H1 (cell line): Measurements from ENCODE around the gene ASTN2. TPM values are rescaled to one million over a fixed set of nuclear protein-coding genes. Genes with fewer than 3 reads are reported as not detected.

Experiments used
- CTCF ChIA-PET: fragments of 300-600 bp; sonication (Branson Sonifier 250); formaldehyde crosslinking; loops from one replicate; lab custom pipeline; 2021; ENCODE audit not compliant: partially characterized antibody; lab: Charles Lee
- POLR2A ChIA-PET: fragments of 300-600 bp; sonication (Branson Sonifier 250); formaldehyde crosslinking; loops from one replicate; lab custom pipeline; 2021; ENCODE audit warnings: inconsistent platforms; ENCODE audit not compliant: partially characterized antibody; lab: Charles Lee
- DNase-seq, 2 experiments: peaks; one replicate each; pipeline versions ENCODE4 v3.0.0 to v3.0.0-alpha.2; 2010 to 2022; ENCODE audit warnings: low spot score in 2 of 2, low read depth in 1 of 2, mixed read lengths in 1 of 2
- FAIRE-seq: peaks from 2 replicates; lab custom pipeline; 2011; peaks lifted over from hg19 to GRCh38; lab: Jason Lieb, UNC
- H2AFZ ChIP-seq: 2 replicates; pipeline ENCODE4 v1.8.1; 2012; ENCODE audit warnings: low read length, inconsistent platforms
- H2AK5ac ChIP-seq: 2 replicates; pipeline ENCODE4 v1.6.1; 2013; ENCODE audit warnings: low read depth, low read length
- H2BK120ac ChIP-seq: replicated peaks from 2 replicates; pipeline ENCODE3; 2013; ENCODE audit warnings: low read depth, low read length, inconsistent platforms
- H2BK12ac ChIP-seq: 2 replicates; pipeline ENCODE4 v1.6.1; 2013; ENCODE audit warnings: low read depth, low read length
- H2BK15ac ChIP-seq: 2 replicates; pipeline ENCODE4 v1.6.1; 2013; ENCODE audit warnings: low read length
- H2BK20ac ChIP-seq: 2 replicates; pipeline ENCODE4 v1.6.1; 2013; ENCODE audit warnings: low read length
- H2BK5ac ChIP-seq: 2 replicates; pipeline ENCODE4 v1.6.1; 2013; ENCODE audit warnings: low read depth, low read length
- H3K14ac ChIP-seq: 2 replicates; pipeline ENCODE4 v1.6.1; 2013; ENCODE audit warnings: inconsistent platforms; ENCODE audit not compliant: insufficient read length
- H3K18ac ChIP-seq: 2 replicates; pipeline ENCODE4 v1.6.1; 2013; ENCODE audit warnings: low read length; ENCODE audit errors: extremely low read depth
- H3K23ac ChIP-seq: 2 replicates; pipeline ENCODE4 v1.6.1; 2013; ENCODE audit warnings: inconsistent platforms; ENCODE audit not compliant: insufficient read length
- H3K23me2 ChIP-seq: 2 replicates; pipeline ENCODE4 v1.6.1; 2013; ENCODE audit warnings: low read depth, low read length
- H3K27ac ChIP-seq: 2 replicates; pipeline ENCODE4 v1.6.1; 2011; ENCODE audit warnings: low read depth, low read length, inconsistent platforms
- H3K27me3 ChIP-seq, 4 experiments: replicated peaks in 1 of 4; 1 replicate in 1 of 4; 2 replicates in 3 of 4; pipeline versions ENCODE4 v1.6.1 to v1.8.1; 2011 to 2013; ENCODE audit warnings: low read length in 3 of 4, mild to moderate bottlenecking in 3 of 4, inconsistent platforms in 2 of 4, mixed read lengths in 2 of 4, moderate library complexity in 1 of 4; ENCODE audit not compliant: control insufficient read depth in 3 of 4, insufficient read depth in 3 of 4; ENCODE audit errors: extremely low read depth in 1 of 4
- H3K36me3 ChIP-seq, 4 experiments: 2 replicates each; pipeline versions ENCODE4 v1.6.1 to v1.8.1; 2011 to 2013; ENCODE audit warnings: mild to moderate bottlenecking in 4 of 4, low read length in 3 of 4, moderate library complexity in 2 of 4, control low read depth in 1 of 4, inconsistent platforms in 1 of 4; ENCODE audit not compliant: insufficient read depth in 4 of 4, control insufficient read depth in 2 of 4
- H3K4ac ChIP-seq: replicated peaks from 2 replicates; pipeline ENCODE3; 2013; ENCODE audit warnings: low read length, low read depth, mixed read lengths, inconsistent platforms; ENCODE audit not compliant: insufficient read length
- H3K4me1 ChIP-seq, 4 experiments: replicated peaks in 1 of 4; 1 replicate in 1 of 4; 2 replicates in 3 of 4; pipeline versions ENCODE4 v1.6.1 to v1.8.1; 2011 to 2013; ENCODE audit warnings: low read length in 3 of 4, inconsistent platforms in 2 of 4, mixed read lengths in 1 of 4; ENCODE audit not compliant: insufficient read depth in 4 of 4, control insufficient read depth in 3 of 4
- H3K4me2 ChIP-seq, 2 experiments: 2 replicates each; pipeline versions ENCODE4 v1.6.1 to v1.8.1; 2011 to 2013; ENCODE audit warnings: low read depth in 2 of 2, low read length in 2 of 2, control low read depth in 1 of 2, inconsistent platforms in 1 of 2, mild to moderate bottlenecking in 1 of 2; ENCODE audit not compliant: insufficient read depth in 1 of 2
- H3K4me3 ChIP-seq, 4 experiments: fragments of 200-600, 300-600 bp in 1 of 4; sonication (generic), shearing (Covaris generic), sonication (Bioruptor Twin) in 1 of 4; 2 replicates each; pipeline versions ENCODE4 v1.5.1 to v1.8.1; 2011 to 2016; ENCODE audit warnings: low read length in 4 of 4, low read depth in 3 of 4, control low read depth in 2 of 4, inconsistent platforms in 2 of 4, mild to moderate bottlenecking in 2 of 4, mixed read lengths in 1 of 4, moderate library complexity in 1 of 4; ENCODE audit not compliant: insufficient read depth in 2 of 4; ENCODE audit errors: extremely low read depth in 1 of 4
- H3K56ac ChIP-seq: replicated peaks from 2 replicates; pipeline ENCODE3; 2013; ENCODE audit warnings: low read depth, mild to moderate bottlenecking, mixed read lengths, low read length, inconsistent platforms; ENCODE audit not compliant: insufficient read length
- H3K79me1 ChIP-seq: 2 replicates; pipeline ENCODE4 v1.6.1; 2013; ENCODE audit warnings: low read depth, low read length, control low read depth
- H3K79me2 ChIP-seq, 2 experiments: 2 replicates each; pipeline versions ENCODE4 v1.6.1 to v1.8.1; 2012 to 2013; ENCODE audit warnings: low read length in 2 of 2, mild to moderate bottlenecking in 2 of 2, inconsistent platforms in 1 of 2; ENCODE audit not compliant: insufficient read depth in 2 of 2, control insufficient read depth in 1 of 2
- H3K9ac ChIP-seq, 4 experiments: replicated peaks in 1 of 4; 1 replicate in 1 of 4; 2 replicates in 3 of 4; pipeline versions ENCODE4 v1.6.1 to v1.8.1; 2011 to 2013; ENCODE audit warnings: low read depth in 3 of 4, low read length in 3 of 4, control low read depth in 2 of 4, mild to moderate bottlenecking in 2 of 4, moderate library complexity in 2 of 4, inconsistent platforms in 1 of 4; ENCODE audit errors: extremely low read depth in 1 of 4
- H3K9me3 ChIP-seq, 2 experiments: 2 replicates each; pipeline versions ENCODE4 v1.6.1 to v1.8.1; 2012 to 2013; ENCODE audit warnings: mild to moderate bottlenecking in 2 of 2, moderate library complexity in 2 of 2, control low read depth in 1 of 2, inconsistent platforms in 1 of 2, low read depth in 1 of 2, low read length in 1 of 2, mixed read lengths in 1 of 2; ENCODE audit not compliant: insufficient read depth in 2 of 2
- H4K20me1 ChIP-seq, 2 experiments: replicated peaks in 1 of 2; 2 replicates each; pipeline versions ENCODE3 to v1.8.1; 2011 to 2013; ENCODE audit warnings: inconsistent platforms in 2 of 2, low read length in 2 of 2, mild to moderate bottlenecking in 1 of 2; ENCODE audit not compliant: insufficient read depth in 2 of 2, control insufficient read depth in 1 of 2
- H4K5ac ChIP-seq: 2 replicates; pipeline ENCODE4 v1.6.1; 2013; ENCODE audit warnings: low read length, low read depth, mixed read lengths, inconsistent platforms; ENCODE audit not compliant: insufficient read length
- H4K8ac ChIP-seq: 2 replicates; pipeline ENCODE4 v1.8.0; 2013; ENCODE audit warnings: mild to moderate bottlenecking, moderate library complexity, low read length, inconsistent platforms; ENCODE audit not compliant: insufficient read depth; ENCODE audit errors: extremely low read depth
- H4K91ac ChIP-seq: replicated peaks from 2 replicates; pipeline ENCODE3; 2013; ENCODE audit warnings: low read length, mixed read lengths, inconsistent platforms; ENCODE audit not compliant: insufficient read length
- CTBP2 ChIP-seq: IDR thresholded peaks from 2 replicates; pipeline ENCODE4 v1.7.0; 2011; ENCODE audit warnings: borderline replicate concordance, mild to moderate bottlenecking, moderate library complexity, mixed read lengths, low read length; ENCODE audit not compliant: insufficient read depth, insufficient read length
- EP300 ChIP-seq, 2 experiments: IDR thresholded peaks; 1 replicate in 1 of 2; 2 replicates in 1 of 2; pipeline ENCODE4 v1.6.1; 2011 to 2012; ENCODE audit warnings: low read depth in 2 of 2, low read length in 2 of 2, mild to moderate bottlenecking in 2 of 2, borderline replicate concordance in 1 of 2, inconsistent platforms in 1 of 2, moderate library complexity in 1 of 2
- HDAC6 ChIP-seq: IDR thresholded peaks from one replicate; pipeline ENCODE4 v1.7.1; 2012; ENCODE audit warnings: low read depth, mild to moderate bottlenecking, inconsistent platforms, low read length, moderate library complexity
- KDM4A ChIP-seq: IDR thresholded peaks from one replicate; pipeline ENCODE4 v1.7.1; 2012; ENCODE audit warnings: low read depth, mild to moderate bottlenecking, moderate library complexity, low read length, inconsistent platforms; ENCODE audit not compliant: severe bottlenecking
- NRF1 ChIP-seq: IDR thresholded peaks from 2 replicates; pipeline ENCODE4 v1.6.1; 2011; ENCODE audit warnings: mild to moderate bottlenecking, low read depth, low read length, improper control_type of control experiment
- POLR2A ChIP-seq, 2 experiments: IDR thresholded peaks; 1 replicate in 1 of 2; 2 replicates in 1 of 2; pipeline ENCODE4 v1.6.1; 2011; ENCODE audit warnings: low read depth in 2 of 2, low read length in 2 of 2, mild to moderate bottlenecking in 2 of 2; ENCODE audit errors: control extremely low read depth in 1 of 2
- POLR2AphosphoS5 ChIP-seq: IDR thresholded peaks from 2 replicates; pipeline ENCODE4 v1.6.1; 2011; ENCODE audit warnings: low read depth, low read length
- POU5F1 ChIP-seq: IDR thresholded peaks from 2 replicates; pipeline ENCODE4 v1.6.1; 2011; ENCODE audit warnings: low read depth, mild to moderate bottlenecking, low read length, moderate library complexity
- RFX5 ChIP-seq: IDR thresholded peaks from 2 replicates; pipeline ENCODE4 v1.6.1; 2011; ENCODE audit warnings: low read depth, low read length, improper control_type of control experiment, borderline replicate concordance
- RXRA ChIP-seq: IDR thresholded peaks from 2 replicates; pipeline ENCODE4 v1.6.1; 2011; ENCODE audit warnings: low read depth, mild to moderate bottlenecking, low read length, moderate library complexity; ENCODE audit not compliant: insufficient read depth
- SP1 ChIP-seq: IDR thresholded peaks from 2 replicates; pipeline ENCODE4 v1.6.1; 2011; ENCODE audit warnings: low read depth, low read length
- SP2 ChIP-seq: IDR thresholded peaks from 2 replicates; pipeline ENCODE4 v1.6.1; 2012; ENCODE audit warnings: mild to moderate bottlenecking, low read length, inconsistent platforms
- TAF1 ChIP-seq: IDR thresholded peaks from 2 replicates; pipeline ENCODE4 v1.6.1; 2011; ENCODE audit warnings: mild to moderate bottlenecking, low read depth, low read length
- TAF7 ChIP-seq: optimal IDR thresholded peaks from 2 replicates; pipeline ENCODE3; 2011; ENCODE audit warnings: low read depth, mild to moderate bottlenecking, inconsistent platforms, low read length, moderate library complexity, borderline replicate concordance
- TCF12 ChIP-seq: IDR thresholded peaks from 2 replicates; pipeline ENCODE4 v1.6.1; 2011; ENCODE audit warnings: low read depth, mild to moderate bottlenecking, low read length
- TEAD4 ChIP-seq: IDR thresholded peaks from 2 replicates; pipeline ENCODE4 v1.6.1; 2012; ENCODE audit warnings: low read depth, low read length, inconsistent platforms, mixed read lengths
- WGBS, 2 experiments: shearing (Covaris generic) in 1 of 2; methylation state at CpG; one replicate each; pipeline versions ENCODE4 v1.1.6 to v1.1.7; 2013 to 2015; ENCODE audit warnings: low lambda C conversion rate in 2 of 2, mixed read lengths in 2 of 2, inconsistent platforms in 1 of 2, low coverage in 1 of 2, missing lambda C conversion rate in 1 of 2; ENCODE audit not compliant: insufficient replicate concordance in 2 of 2, insufficient coverage in 1 of 2, insufficient read length in 1 of 2; ENCODE audit errors: extremely low coverage in 1 of 2, missing lambda C conversion rate in 1 of 2; 5-methylcytosine and 5-hydroxymethylcytosine counted together
- polyA plus RNA-seq, 7 experiments: library from polyadenylated mRNA; depleted of rRNA in 3 of 7; stranded (reverse) in 5 of 7; unstranded in 2 of 7; fragments of >200 nt in 5 of 7; fragments of 200-250 nt in 2 of 7; gene quantifications; 1 replicate in 5 of 7; 2 replicates in 1 of 7; 4 replicates in 1 of 7; pipeline versions ENCODE4 v1.2.1 to v1.2.3, GENCODE V29; 2011 to 2013; ENCODE audit warnings: missing spikeins in 2 of 7, mixed read lengths in 2 of 7
- total RNA-seq: library from RNA; stranded (reverse); fragmentation: NEBNext Ultra II Directional; extraction: Animal tissue kit (Norgen Biotek cat#: 25700); gene quantifications from 2 replicates; pipeline ENCODE4 v1.2.1, GENCODE V29; 2021

Gene ASTN2
- total and polyA plus RNA-seq, 2 of the 8 experiments (the other 6 are each of a cell fraction or from before 2014, with no cell fraction given) = 8.2 to 13.7 TPM

DNA sequence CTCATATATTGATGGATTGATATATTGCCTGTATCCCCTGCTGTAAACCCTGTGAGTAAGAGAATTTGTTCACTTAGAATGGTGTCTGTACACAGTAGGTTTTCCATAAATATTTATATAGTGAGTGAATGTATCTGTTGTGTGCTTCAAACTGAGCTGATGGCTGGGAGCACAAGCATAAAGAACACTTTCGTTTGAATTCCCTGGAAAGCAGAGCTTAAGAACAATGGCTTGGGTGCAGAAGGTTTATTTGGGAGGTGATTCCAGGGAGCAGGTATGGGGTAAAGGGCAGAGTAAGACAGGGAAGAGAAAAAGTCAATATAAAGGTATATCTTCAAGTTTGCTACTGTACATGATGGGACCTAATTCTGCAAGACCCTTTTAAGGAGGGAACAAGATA, 918.7 kb downstream of the ASTN2 start:
- H3K9me3 ChIP-seq = no peaks in the 10 kb centered on the region
- no peaks in the 10 kb centered on the region for H3K27me3 ChIP-seq
- no peaks in the 10 kb centered on the region for H3K79me2 ChIP-seq
- H3K27ac ChIP-seq = no peak overlapping the region
- WGBS, 2 experiments = 76% methylated on average over 1 of the region's 1 CpG; no CpG with 5 or more reads in 1 of the 2 experiments
- H4K20me1 ChIP-seq = no peaks in the 10 kb centered on the region
- H4K8ac ChIP-seq = no peak overlapping the region
- no peak overlapping the region for H4K91ac ChIP-seq
- peaks cover 0 to 4% (median 3%) of the 10 kb centered on the region in 4 experiments; a peak in 2 of 7 replicates for H3K4me1 ChIP-seq
- H3K4me2 ChIP-seq = no peak overlapping the region
- H2BK20ac ChIP-seq = no peak overlapping the region
- H2AFZ ChIP-seq = no peak overlapping the region
- no peak overlapping the region for H3K56ac ChIP-seq
- FAIRE-seq (no peak), DNase-seq (no peak)
- no peak overlapping the region for H2BK120ac ChIP-seq
- no peaks in the 10 kb centered on the region for H3K23me2 ChIP-seq
- CTCF ChIA-PET = interaction anchor here (0.7 to 5.2 kb wide), 18 partner anchors 9 to 907 kb away, joined by 3 to 51 read pairs (median 6); no protein-coding TSS in a partner anchor
- no peak overlapping the region for H3K14ac ChIP-seq
- H3K4ac ChIP-seq = no peak overlapping the region
- no peak overlapping the region for H3K9ac ChIP-seq
- H3K23ac ChIP-seq = no peak overlapping the region
- H3K4me3 ChIP-seq = no peak overlapping the region
- POLR2A ChIA-PET = interaction anchor here (1.1 kb wide), 1 partner anchor 342 kb away, joined by 3 read pairs; no protein-coding TSS in a partner anchor
- no peak overlapping the region for H3K18ac ChIP-seq
- no peak overlapping the region for H2BK5ac ChIP-seq
- no peak overlapping the region for H2AK5ac ChIP-seq
- no peak overlapping the region for H2BK12ac ChIP-seq
- H3K79me1 ChIP-seq = no peaks in the 10 kb centered on the region
- H2BK15ac ChIP-seq = no peak overlapping the region
- no peak overlapping the region for H4K5ac ChIP-seq
- H3K36me3 ChIP-seq = no peaks in the 10 kb centered on the region
- TF ChIP-seq KDM4A (no peak), TEAD4 (no peak), SP2 (no peak), TAF7 (no peak), POLR2AphosphoS5 (no peak), HDAC6 (no peak), TCF12 (no peak), NRF1 (no peak), POLR2A (IDR thresholded peaks at IDR 0.05; ENCODE audit: control extremely low read depth in 1 of 2, low read depth in 2 of 2, low read length in 2 of 2) (no peak), RFX5 (no peak), POU5F1 (no peak), EP300 (IDR thresholded peaks at IDR 0.05; ENCODE audit: borderline replicate concordance in 1 of 2, low read depth in 2 of 2, low read length in 2 of 2) (no peak), RXRA (no peak), TAF1 (no peak), CTBP2 (no peak), SP1 (no peak)
